ENCODE measurements around the gene BIN2.
A peak's percentile ranks its signal among the peaks of the same experiment; 100 is the strongest.

The BIN2 gene

DNA sequence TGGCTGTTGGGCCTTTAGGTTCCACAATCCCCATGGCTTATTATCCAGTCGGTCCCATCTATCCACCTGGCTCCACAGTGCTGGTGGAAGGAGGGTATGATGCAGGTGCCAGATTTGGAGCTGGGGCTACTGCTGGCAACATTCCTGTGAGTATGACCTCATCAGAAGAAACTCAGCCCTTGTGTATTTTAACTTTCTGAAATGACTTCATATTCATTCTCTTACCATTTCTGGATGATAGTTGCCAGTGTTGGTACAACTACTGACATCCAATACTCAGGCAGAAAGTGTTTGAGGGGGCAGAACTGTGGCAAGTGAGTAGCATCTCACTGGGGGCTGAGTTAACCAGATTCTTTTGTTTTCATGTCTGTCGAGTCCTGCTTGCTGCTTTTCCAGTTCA lies 83.0 kb downstream of the BIN2 start:
- DNase-seq (ENCODE audit: low spot score) = no peak
- TF ChIP-seq, protein P1, sequence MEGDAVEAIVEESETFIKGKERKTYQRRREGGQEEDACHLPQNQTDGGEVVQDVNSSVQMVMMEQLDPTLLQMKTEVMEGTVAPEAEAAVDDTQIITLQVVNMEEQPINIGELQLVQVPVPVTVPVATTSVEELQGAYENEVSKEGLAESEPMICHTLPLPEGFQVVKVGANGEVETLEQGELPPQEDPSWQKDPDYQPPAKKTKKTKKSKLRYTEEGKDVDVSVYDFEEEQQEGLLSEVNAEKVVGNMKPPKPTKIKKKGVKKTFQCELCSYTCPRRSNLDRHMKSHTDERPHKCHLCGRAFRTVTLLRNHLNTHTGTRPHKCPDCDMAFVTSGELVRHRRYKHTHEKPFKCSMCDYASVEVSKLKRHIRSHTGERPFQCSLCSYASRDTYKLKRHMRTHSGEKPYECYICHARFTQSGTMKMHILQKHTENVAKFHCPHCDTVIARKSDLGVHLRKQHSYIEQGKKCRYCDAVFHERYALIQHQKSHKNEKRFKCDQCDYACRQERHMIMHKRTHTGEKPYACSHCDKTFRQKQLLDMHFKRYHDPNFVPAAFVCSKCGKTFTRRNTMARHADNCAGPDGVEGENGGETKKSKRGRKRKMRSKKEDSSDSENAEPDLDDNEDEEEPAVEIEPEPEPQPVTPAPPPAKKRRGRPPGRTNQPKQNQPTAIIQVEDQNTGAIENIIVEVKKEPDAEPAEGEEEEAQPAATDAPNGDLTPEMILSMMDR (IDR thresholded peaks at IDR 0.05; ENCODE audit: extremely low read depth, insufficient read depth, missing control alignments) = no peak
- in situ Hi-C loops (cut with MboI; ENCODE audit: low pct_unique_long_range_greater_than_20kb, low sequenced_read_pairs, unreplicated experiment) = no loop called here

DNA sequence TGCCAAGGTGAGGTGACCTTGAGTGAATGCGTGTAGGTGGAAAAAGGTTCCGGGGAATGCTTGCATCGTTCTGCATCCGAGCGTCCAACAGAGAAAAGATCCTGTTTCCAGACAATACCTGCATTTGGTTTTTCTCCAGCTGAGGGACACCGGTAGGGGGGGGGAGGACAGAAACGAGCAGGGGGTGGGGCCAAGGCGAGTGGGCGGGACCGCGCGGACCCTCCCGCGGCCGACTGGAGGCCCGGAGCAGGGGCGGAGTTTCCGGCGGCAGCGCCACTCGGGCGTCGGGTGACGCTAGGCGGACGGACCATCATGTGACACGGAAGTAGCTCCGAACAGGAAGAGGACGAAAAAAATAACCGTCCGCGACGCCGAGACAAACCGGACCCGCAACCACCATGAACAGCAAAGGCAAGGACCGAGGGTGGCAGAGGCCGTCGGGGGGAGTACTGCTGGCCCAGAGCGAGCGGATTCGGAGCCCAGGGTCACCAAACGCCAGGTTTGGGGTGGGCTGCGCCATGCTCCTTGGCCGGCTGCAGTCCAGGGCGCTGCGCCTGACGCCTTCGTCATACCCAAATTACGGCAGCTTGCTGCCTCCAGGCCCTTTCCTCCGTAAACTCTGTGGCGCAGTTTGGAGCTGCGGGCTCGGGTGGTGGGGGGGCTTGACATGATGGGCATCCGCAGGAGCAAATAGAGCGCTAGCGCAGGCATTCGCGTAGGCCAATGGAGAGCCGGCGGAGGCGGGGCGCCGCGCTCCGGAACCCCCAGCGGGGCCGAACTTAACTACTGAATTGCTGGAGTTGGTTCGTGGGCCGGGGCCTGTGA lies 85.3 kb downstream of the BIN2 start, which contains the start of gene DAZAP2:
TSS of gene DAZAP2 (plus strand) at position 317 of the 825 bp plus-strand sequence. CDS start at position 399, 82 bp downstream.
- in situ Hi-C loops (cut with MboI; ENCODE audit: low pct_unique_long_range_greater_than_20kb, low sequenced_read_pairs, unreplicated experiment) = no loop called here
- TF ChIP-seq, protein P1 (IDR thresholded peaks at IDR 0.05; ENCODE audit: extremely low read depth, insufficient read depth, missing control alignments) = no peak
- DNase-seq (ENCODE audit: low spot score) = peak; percentile 96

- DNase-seq (ENCODE audit: low spot score) = peak; percentile 35
- in situ Hi-C loops (cut with MboI; ENCODE audit: low pct_unique_long_range_greater_than_20kb, low sequenced_read_pairs, unreplicated experiment) = no loop called here
- TF ChIP-seq, protein P1 (IDR thresholded peaks at IDR 0.05; ENCODE audit: extremely low read depth, insufficient read depth, missing control alignments) = no peak
Observed at GRCh38 chr12:51238037-51238509, 85.9 kb downstream of the BIN2 start.

DNA sequence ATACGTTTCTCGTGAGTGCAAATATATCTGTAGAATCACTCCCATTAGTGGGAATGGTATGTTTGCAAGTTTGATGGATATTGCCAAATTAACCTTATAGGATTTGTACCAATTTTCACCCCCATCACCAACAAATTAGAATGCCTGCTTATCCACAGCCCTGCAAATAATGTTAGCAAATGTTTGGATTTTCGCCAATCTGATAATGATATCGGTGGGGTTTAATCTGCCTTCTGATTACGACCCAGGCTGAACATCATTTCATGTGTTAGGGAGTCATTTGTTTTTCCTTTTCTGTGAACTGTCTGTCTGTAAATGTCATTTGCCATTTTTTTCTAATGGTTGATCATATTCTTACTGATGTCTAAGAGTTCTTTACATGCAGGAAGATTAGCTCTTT lies 89.4 kb downstream of the BIN2 start:
- in situ Hi-C loops (cut with MboI; ENCODE audit: low pct_unique_long_range_greater_than_20kb, low sequenced_read_pairs, unreplicated experiment) = no loop called here

GRCh38 chr12:51232642-51233041 lies 91.3 kb downstream of the BIN2 start:
- TF ChIP-seq, protein P1 (IDR thresholded peaks at IDR 0.05; ENCODE audit: extremely low read depth, insufficient read depth, missing control alignments) = no peak

More for the DNA sequence above, 89.4 kb downstream of the BIN2 start:
- TF ChIP-seq, protein P1 (IDR thresholded peaks at IDR 0.05; ENCODE audit: extremely low read depth, insufficient read depth, missing control alignments) = no peak
- no peak for DNase-seq (ENCODE audit: low spot score)

More at GRCh38 chr12:51232642-51233041, 91.3 kb downstream of the BIN2 start:
- DNase-seq (ENCODE audit: low spot score) = no peak
- in situ Hi-C loops (cut with MboI; ENCODE audit: low pct_unique_long_range_greater_than_20kb, low sequenced_read_pairs, unreplicated experiment) = no loop called here
